GM19351 (cell line): Measurements from ENCODE around the gene CCL11.
A peak's percentile ranks its signal among the peaks of the same experiment; 100 is the strongest.

Source experiments
- ATAC-seq: cut with Tn5 transposase; IDR thresholded peaks from one replicate; pipeline ENCODE4 v1.9.1; 2021; ENCODE audit warnings: mild to moderate bottlenecking, moderate library complexity; ENCODE audit not compliant: unreplicated experiment

The CCL11 gene

DNA sequence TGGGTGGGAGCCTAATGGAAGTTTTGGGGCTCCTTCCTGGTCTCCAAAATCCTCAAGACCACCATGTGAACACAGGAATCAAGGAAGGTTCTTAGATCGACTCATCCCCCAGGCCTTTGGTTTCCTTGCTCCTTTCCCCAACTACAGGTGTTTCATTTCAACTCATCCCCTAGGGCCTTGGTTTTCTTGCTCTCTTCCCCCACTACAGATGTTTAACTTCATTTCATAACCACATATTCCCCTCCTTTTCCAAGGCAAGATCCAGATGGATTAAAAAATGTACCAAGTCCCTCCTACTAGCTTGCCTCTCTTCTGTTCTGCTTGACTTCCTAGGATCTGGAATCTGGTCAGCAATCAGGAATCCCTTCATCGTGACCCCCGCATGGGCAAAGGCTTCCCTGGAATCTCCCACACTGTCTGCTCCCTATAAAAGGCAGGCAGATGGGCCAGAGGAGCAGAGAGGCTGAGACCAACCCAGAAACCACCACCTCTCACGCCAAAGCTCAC lies at the start of gene CCL11:
CCL11 (plus strand) TSS at position 457 of the 507 bp plus-strand sequence. CDS start 67 bp downstream, outside the sequence.
- no peak for ATAC-seq

DNA sequence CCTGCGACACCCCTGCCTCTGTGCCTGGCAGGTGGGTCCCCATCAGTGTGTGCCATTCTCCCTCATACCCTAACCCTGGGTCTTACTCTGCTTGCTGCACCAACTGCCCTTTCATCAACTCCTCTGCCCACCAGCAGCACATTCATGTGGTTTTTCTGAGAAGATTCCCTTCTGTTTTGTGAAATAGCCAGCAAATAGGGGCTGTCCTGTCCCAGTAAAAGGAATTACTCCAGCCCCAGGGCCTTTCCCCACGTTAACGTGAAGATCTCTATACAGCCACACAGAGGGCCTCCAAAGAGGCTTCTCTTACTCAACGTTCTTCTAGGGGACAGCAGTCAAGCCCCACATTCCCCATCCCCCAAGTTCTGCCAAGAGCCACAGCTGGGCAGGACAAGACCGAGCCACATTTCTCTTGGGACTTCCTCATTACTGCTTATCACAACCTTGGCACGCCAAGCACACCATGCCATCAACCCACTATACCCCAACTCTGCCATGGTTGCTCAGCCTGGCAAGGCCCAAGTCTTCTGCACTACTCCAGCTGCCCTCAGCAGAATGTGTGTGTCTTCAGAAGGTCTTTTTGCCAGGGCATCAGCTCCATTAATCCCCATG lies 49.2 kb upstream of the CCL11 start:
- ATAC-seq: no peak

DNA sequence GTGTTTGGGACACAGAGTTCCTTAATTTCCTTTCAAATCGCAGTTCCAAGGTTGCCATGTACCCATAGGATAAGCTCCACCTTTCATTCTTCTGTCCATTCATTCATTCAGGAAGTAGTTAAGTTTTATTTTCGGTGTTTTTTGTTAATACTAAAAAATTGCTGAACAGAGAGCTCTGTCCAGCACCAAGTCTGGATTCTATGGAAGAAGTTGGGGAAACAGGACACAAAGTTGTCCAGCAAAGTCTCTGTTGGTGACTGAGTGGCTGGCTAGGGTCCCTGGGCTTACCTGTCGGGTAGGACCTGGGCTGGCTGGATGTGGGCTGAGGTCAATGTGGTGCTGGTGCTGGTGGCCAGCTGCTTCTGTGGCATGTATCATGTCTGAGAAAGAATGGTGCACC lies 48.1 kb upstream of the CCL11 start:
- ATAC-seq: no peak

GRCh38 chr17:34241062-34241461 lies 44.5 kb upstream of the CCL11 start:
- no peak for ATAC-seq

DNA sequence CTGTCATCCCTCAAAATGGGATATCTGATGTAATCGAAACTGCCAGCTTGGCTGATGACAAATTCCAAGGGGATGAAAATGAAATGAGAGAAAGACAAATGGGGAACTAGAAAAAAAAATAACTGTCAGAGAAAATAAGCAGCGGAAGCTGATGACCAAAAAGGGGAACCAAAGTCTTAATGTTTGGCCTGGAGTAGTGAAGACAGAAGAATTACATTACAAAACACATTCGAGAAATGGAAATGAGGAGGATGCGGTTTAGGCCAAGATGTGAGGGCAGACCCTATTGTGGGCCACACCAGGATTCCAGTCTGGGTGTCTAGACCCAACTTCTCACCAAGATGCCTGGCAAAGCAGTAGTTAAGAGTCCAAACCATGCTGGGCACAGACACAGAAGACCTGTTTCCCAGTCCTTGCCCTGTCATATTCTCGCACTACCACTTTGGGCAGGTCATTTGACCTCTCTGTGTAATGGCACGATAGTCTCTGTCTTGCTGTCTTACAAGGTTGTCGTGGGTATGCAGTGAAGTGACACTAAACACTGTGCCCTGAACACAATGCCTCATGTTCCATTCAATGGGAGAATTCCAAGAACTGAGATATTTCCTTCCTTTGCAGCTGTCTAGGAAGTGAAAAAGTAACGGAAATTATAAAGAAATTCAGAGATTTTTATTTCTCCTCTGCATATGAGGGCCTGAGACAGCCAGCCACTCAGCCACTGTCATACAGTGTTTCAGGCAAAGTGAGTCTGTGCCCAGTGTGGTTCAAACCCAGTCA lies 42.8 kb upstream of the CCL11 start:
- ATAC-seq: peak; percentile 83

- no peak for ATAC-seq
These were observed 41.9 kb upstream of the CCL11 start for GRCh38 chr17:34243364-34244320.

DNA sequence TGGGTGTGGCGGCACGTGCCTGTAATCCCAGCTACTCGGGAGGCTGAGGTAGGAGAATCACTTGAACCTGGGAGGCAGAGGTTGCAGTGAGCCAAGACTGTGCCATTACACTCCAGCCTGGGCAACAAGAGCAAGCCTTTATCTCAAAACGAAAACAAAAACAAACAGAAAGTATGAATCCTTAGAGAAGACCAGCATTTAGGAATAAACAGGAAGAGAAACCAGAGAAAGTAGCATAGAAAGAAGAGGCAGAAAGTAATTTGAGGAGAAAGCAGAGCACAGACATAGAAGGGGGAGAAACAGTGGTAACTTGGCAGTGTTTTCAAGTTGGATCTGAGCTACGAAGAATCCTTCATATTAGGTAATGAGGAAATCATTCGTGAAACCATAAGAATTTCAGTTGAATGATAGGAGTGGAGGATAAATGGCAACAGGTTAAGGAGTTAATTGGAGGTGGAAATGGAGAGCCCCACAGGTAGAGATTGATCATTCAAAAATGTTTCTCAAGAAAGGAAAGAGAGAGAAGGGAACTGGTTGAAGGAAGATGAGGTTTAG lies 40.1 kb upstream of the CCL11 start:
- ATAC-seq: no peak

DNA sequence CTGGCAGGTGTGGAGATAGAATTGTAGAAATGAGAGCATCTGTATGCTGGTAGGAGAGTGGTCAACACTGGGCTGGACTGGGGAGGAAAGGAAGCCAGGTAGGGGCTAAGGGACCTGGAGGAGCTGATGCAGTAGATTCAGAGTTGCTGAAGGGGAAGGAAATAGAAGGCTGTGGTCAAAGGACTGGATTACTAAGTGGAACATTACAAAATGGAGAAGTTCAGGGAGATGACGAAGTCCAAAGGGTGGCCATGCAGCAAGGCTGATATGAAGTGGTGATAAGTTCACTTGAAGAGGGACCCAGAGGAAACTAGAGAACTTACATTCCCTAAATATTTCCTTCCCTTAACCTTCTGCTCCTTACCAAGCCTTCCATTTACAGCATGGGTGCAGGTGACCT lies 39.1 kb upstream of the CCL11 start:
- no peak for ATAC-seq

DNA sequence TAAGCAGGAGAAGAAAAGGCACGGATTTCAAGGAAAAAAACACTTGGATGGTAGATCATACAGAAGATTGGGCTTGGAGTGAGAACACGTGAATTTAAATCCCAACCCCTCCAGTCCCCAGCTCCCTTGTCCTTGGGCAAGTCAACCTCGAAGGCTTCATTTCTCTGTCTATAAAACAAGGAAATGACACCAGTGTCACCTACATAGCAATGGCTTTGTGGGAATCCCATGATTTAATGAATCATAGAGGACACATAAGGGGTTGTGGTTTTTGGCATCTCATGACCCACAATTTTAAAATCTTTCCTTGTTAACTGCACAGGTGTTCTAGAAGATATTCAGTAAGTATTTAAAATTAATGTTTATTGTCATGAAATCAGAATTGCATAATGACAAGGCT lies 38.7 kb upstream of the CCL11 start:
- no peak for ATAC-seq

GRCh38 chr17:34248511-34249024 lies 37.0 kb upstream of the CCL11 start:
- no peak for ATAC-seq

- ATAC-seq: no peak
These were observed 36.5 kb upstream of the CCL11 start for GRCh38 chr17:34249061-34249460.

DNA sequence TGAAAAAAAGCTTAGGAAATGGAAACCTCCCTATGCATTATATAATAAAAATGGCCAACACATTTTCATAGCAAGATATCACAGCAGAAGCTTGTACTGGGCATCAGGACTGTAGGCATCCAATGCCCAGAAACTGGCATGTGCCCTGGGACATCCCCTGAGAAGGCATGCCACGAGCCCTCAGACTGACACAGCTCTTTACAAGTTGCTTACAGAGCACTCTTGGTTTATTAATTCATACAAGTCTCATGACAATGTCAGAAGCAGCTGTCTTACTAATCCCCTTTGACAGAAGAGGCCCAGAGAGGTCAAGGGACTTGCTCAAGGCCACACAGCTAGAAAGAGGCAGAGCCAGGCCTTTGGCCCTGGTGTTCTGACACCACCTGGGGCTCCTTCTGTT lies 36.1 kb upstream of the CCL11 start:
- ATAC-seq: no peak

- no peak for ATAC-seq
These were observed 34.4 kb upstream of the CCL11 start for GRCh38 chr17:34251186-34251585.

DNA sequence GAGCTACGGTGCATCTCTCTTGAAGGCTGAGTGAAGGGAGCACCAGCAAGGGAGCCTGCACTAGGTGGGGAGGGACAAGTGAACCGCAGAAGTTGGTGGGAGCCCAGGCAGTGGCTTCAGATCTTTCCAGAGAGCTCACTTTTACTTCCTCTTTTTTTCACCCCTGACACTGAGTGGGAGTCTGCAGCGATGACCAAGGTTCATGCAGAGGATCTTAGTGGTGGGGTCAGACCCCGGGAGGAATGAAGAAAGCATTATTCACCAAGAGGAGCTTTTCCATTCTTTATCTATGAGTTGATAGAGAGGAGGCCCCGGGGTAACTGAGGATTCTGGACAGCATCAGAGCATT lies 33.5 kb upstream of the CCL11 start:
- ATAC-seq: peak; percentile 69

- ATAC-seq: no peak
These were observed 33.0 kb upstream of the CCL11 start for GRCh38 chr17:34252444-34253138.

DNA sequence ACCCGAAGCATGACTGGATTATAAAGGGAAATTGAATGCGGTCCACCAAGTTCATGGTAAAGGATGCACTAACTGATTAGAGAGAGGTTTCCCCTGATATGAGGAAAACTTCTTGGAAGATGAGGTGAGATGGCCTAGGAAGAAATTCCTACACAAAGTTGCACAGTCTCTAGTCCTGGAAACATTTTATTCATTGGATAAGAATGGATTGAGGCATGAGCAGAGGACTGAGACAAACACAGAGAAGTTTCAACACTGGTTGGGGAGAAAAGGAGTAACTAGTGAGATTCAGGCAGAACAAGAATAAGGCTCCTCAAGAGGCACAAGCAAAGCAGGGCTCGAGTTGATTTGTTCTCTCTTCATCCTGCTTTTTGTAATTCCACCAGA lies 32.4 kb upstream of the CCL11 start:
- ATAC-seq: no peak

DNA sequence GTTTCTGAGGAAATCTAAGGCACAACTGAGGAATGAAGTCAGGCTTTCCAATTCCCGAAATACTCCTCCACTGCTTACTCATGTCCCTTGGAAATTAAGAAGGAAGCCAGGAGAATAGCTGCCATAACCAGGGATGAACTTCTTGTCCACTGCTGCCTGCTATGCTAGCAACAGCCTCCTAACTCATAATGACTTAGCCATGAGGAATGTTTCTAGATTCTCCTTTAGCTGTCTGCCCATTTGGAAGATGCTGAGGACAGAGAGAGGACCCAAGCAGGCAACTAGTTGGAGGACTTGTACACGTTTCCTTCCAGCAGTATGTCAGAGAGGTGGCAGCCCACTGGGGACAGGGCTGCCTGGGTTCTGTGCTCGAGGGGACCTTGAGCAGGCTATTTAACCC lies 31.4 kb upstream of the CCL11 start:
- ATAC-seq: no peak

DNA sequence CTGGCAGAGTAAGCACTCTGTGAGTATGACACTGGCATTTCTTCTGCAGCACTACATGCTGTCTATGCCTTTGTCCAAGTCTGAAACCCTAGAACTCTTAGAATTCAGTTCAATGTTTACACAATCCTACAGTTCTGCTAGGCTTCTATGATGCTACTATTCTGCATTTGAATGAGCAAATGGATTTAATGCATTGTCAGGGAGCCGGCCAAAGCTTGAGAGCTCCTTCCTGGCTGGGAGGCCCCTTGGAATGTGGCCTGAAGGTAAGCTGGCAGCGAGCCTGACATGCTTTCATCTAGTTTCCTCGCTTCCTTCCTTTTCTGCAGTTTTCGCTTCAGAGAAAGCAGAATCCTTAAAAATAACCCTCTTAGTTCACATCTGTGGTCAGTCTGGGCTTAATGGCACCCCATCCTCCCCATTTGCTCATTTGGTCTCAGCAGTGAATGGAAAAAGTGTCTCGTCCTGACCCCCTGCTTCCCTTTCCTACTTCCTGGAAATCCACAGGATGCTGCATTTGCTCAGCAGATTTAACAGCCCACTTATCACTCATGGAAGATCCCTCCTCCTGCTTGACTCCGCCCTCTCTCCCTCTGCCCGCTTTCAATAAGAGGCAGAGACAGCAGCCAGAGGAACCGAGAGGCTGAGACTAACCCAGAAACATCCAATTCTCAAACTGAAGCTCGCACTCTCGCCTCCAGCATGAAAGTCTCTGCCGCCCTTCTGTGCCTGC lies 30.7 kb upstream of the CCL11 start, which contains the start of gene CCL2:
CCL2 (plus strand) TSS at position 635 of the 730 bp plus-strand sequence; CDS start at position 700, 65 bp downstream.
- no peak for ATAC-seq

DNA sequence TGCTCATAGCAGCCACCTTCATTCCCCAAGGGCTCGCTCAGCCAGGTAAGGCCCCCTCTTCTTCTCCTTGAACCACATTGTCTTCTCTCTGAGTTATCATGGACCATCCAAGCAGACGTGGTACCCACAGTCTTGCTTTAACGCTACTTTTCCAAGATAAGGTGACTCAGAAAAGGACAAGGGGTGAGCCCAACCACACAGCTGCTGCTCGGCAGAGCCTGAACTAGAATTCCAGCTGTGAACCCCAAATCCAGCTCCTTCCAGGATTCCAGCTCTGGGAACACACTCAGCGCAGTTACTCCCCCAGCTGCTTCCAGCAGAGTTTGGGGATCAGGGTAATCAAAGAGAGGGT lies 30.2 kb upstream of the CCL11 start:
- no peak for ATAC-seq

- no peak for ATAC-seq
These were observed 29.7 kb upstream of the CCL11 start for GRCh38 chr17:34255841-34256240.
